BE2C (cell line): ENCODE measurements around the gene ARHGAP8.
"Not testable (repeated sequence)": the region's sequence is repeated elsewhere in the genome, so short reads cannot be mapped to it uniquely, and the experiment has no call there.

ENCODE experiments used
- DNase-seq: peaks from one replicate; pipeline ENCODE4 v3.0.0-alpha.2; 2020
- H3K27me3 ChIP-seq: fragments of 250-450 bp; sonication (Bioruptor Pico); 2 replicates; pipeline ENCODE4 v1.5.1; 2020; ENCODE audit warnings: mild to moderate bottlenecking
- H3K36me3 ChIP-seq: fragments of 250-450 bp; sonication (Bioruptor Pico); 2 replicates; pipeline ENCODE4 v1.5.1; 2020; ENCODE audit warnings: mild to moderate bottlenecking
- H3K4me1 ChIP-seq: fragments of 250-450 bp; sonication (Bioruptor Pico); 2 replicates; pipeline ENCODE4 v1.5.1; 2020
- H3K4me3 ChIP-seq: 2 replicates; pipeline ENCODE4 v1.5.1; 2011; ENCODE audit warnings: low read depth, low read length
- H3K9me3 ChIP-seq: fragments of 250-450 bp; sonication (Bioruptor Pico); 2 replicates; pipeline ENCODE4 v1.5.1; 2020
- TF ChIP-seq, protein P1 (sequence below): IDR thresholded peaks from 2 replicates; pipeline ENCODE4 v1.5.1; 2012; ENCODE audit warnings: mild to moderate bottlenecking, low read depth, low read length

ARHGAP8 gene

DNA sequence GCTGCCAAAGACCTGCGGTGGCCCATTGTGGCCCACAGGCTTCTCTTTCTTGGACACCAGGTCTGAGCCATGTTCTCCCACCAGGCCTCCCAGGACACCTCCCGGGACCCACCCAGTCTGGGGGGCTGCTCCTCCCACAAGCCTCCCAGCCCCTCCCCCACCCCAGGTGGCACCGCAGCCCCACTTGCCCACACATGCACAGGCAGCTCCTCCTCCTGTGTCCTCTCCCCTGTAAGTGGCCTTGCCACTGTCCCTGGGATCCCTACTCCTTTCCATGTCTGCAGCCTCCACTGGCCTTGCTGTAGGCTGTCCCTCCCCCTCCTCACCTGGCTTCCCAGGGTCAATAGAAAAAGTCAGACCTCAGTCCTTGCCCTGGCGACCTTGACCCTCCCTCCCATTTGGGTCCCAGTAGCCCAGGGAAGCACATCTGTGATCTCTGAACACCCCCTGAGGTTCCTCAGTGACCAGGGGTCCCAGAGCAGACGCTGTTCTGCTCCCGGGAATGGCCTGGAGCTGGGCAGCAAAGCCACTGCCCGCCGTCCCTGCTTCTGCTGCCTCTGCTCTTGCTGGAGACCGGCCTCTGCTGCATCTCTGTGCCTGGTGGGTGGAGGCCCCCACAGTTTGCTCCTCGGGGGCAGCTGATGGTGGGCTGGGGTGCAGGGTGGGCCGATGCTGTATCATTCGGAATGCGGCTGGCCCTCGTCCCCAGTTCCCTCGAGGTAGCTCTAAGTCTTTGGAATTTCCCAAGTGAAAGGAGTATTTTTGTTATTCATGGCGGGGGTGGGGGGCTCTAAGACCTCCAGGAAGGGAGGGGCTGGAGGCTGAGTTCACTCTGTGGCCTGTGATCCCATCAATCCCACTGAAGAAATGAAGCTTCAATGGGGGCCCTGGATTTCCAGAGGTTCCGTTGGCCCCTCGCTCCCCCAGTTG, 43.6 kb downstream of the ARHGAP8 start:
- Histone ChIP-seq H3K36me3 (no peaks in the 10 kb centered on the region), H3K27me3 (no peaks in the 10 kb centered on the region), H3K4me3 (no peak overlapping the region), H3K4me1 (no peaks in the 10 kb centered on the region), H3K9me3 (no peaks in the 10 kb centered on the region)
- TF ChIP-seq, protein P1, sequence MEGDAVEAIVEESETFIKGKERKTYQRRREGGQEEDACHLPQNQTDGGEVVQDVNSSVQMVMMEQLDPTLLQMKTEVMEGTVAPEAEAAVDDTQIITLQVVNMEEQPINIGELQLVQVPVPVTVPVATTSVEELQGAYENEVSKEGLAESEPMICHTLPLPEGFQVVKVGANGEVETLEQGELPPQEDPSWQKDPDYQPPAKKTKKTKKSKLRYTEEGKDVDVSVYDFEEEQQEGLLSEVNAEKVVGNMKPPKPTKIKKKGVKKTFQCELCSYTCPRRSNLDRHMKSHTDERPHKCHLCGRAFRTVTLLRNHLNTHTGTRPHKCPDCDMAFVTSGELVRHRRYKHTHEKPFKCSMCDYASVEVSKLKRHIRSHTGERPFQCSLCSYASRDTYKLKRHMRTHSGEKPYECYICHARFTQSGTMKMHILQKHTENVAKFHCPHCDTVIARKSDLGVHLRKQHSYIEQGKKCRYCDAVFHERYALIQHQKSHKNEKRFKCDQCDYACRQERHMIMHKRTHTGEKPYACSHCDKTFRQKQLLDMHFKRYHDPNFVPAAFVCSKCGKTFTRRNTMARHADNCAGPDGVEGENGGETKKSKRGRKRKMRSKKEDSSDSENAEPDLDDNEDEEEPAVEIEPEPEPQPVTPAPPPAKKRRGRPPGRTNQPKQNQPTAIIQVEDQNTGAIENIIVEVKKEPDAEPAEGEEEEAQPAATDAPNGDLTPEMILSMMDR, result no peak
- DNase-seq, result no peak

DNA sequence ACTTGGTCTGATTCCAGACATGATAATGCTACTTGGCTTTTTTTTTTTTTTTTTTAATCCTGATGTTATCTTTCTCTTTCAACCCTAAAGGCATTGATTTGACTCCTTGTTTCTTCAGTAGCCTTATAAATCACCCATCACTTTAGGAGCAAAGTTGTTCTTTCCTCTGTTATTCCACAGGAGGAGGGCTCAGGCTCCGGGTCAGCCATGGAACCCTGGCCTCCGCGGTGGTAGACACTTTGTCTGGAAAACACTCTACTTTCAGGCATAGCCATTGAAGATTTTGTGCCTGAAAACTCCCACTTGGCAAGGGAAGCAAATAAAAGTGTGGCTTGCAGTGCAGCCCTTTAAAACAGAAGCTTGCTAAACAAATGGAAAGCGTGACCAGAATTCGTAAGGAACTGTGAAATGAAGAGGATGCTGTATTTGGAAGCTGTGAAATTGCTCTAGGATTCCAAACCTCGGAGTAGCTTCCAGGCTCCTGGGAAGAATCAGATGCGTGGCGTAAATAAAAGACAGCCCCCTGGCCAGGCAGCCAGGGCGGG, 44.9 kb downstream of the ARHGAP8 start:
- Histone ChIP-seq H3K27me3 (no peaks in the 10 kb centered on the region), H3K4me1 (no peaks in the 10 kb centered on the region), H3K9me3 (no peaks in the 10 kb centered on the region), H3K36me3 (no peaks in the 10 kb centered on the region), H3K4me3 (no peak overlapping the region)
- TF ChIP-seq, protein P1, result no peak
- DNase-seq, result no peak

DNA sequence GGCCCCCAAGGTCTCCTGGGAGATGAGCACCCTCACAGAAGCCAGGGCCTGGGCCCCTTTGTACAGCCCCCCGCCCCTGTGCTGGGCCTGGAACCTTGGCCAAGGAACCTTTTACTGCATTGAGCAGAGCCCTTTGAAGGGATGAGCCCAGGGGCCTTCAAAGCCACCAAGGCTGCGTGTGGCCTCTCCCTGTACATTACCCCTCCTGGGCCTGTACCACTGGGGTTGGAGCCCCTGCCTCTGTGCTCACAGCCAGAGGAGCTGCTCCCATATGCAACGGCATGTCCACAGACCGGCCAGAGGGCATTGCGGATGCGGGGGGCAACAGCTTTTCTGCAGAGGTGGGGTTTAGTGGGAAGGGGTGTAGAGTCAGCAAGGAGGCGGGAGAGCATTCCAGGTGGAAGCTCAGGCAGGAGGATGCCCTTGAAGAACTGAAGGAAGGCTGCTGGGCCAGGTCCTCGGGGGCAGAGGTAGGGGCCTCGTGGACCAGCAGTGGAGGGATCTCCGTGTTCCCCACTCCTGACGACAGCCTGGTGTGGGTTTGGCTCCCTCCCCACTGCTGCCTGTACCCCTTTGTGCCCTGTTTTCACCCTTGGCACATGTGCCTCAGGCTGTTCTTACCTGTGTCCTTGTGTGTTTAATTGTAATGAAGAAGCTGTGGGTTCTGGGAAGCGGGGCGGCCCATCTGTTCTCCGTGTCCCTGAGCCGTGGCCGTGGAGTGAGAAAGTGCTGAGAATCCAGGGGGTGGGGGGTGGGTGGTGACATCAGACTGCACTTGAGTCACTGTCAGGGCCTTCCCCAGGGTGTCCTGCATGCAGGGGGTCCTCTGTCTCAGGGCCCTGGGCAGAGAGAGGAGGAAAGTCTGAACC, 46.9 kb downstream of the ARHGAP8 start:
- H3K36me3 ChIP-seq, result no peaks in the 10 kb centered on the region
- H3K4me1 ChIP-seq, result no peaks in the 10 kb centered on the region
- no peak for DNase-seq
- H3K9me3 ChIP-seq, result no peaks in the 10 kb centered on the region
- no peak overlapping the region for H3K4me3 ChIP-seq
- no peaks in the 10 kb centered on the region for H3K27me3 ChIP-seq
- TF ChIP-seq, protein P1, result no peak

DNA sequence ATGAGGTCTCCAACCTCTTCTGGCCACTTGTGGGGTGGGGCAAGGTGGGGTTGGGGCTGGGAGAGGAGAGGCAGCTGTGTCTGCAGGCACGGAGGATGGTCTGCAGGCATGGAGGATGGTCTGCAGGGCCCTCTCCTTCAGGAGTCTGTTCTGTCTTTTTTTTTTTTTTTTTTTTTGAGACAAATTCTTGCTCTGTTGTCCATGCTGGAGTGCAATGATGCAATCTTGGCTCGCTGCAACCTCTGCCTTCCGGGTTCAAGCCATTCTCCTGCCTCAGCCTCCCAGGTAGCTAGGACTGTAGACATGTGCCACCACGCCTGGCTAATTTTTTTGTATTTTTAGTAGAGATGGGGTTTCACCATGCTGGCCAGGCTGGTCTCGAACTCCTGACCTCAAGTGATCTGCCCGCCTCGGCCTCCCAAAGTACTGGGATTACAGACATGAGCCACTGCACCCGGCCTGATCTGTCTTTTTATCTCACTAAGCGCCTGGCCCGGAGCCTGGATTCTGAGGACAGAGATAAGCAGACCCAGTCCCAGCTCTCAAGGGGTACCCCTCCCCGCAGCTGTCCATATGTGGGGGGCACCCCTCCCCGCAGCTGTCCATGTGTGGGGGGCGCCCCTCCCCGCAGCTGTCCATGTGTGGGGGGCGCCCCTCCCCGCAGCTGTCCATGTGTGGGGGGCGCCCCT, 47.7 kb downstream of the ARHGAP8 start:
- not testable (repeated sequence) for H3K4me3 ChIP-seq, H3K9me3 ChIP-seq, DNase-seq, H3K4me1 ChIP-seq, H3K36me3 ChIP-seq, H3K27me3 ChIP-seq

DNA sequence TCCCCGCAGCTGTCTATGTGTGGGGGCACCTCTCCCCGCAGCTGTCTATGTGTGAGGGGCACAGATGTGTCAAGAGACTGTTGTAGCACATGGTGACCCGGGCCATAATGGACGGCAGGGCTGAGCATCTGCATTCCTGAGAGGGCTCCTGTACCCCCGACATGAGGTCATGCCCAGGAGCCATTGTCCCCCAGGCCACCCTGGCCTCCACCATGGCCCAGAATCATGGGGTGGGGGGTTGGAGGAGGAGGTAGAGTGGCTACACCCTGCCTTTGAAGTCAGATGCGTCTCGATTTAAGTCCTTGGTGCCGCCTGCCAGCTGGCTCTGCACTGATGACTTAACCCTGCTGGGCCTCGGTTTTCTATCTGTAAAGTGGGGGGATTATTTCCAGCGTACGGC, 49.1 kb downstream of the ARHGAP8 start:
- DNase-seq, result no peak
- Histone ChIP-seq H3K9me3 (no peaks in the 10 kb centered on the region), H3K36me3 (no peaks in the 10 kb centered on the region), H3K4me3 (no peak overlapping the region), H3K4me1 (no peaks in the 10 kb centered on the region), H3K27me3 (no peaks in the 10 kb centered on the region)
- TF ChIP-seq, protein P1, result no peak

DNA sequence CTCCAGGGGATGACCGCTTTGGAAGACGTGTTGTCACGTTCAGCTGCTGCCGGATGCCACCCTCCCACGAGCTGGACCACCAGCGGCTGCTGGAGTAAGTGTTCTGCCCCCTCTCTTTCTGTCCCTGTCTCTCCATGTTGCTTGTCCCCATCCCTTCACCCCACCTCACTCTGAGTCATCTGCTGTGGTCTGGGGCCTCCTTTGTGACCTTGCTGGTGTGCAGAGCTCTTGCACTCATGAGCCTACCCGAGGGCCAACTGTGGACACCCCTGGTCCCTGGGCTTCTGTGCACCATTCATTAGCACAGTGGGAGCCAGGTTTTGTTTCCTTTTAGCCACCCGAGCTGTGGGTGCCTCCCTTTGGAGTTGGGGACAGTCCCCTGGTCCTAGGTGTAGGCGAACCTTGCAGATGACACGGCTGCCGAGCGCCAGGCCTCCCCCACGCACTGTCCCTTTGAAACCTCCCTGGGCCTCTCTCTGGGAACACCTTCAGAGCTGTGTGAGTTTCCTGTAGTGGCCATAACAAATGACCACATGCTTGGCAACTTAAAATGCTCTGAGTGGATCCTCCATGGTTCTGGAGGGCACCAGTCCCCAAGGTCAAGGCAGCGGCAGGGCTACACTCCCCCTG, 49.8 kb downstream of the ARHGAP8 start:
- Histone ChIP-seq H3K27me3 (no peaks in the 10 kb centered on the region), H3K9me3 (no peaks in the 10 kb centered on the region), H3K4me1 (no peaks in the 10 kb centered on the region), H3K4me3 (no peak overlapping the region), H3K36me3 (no peaks in the 10 kb centered on the region)
- no peak for DNase-seq
- TF ChIP-seq, protein P1, result no peak
